HL-60 (cell line): ENCODE data around the gene ACAD10.
A peak's percentile ranks its signal among the peaks of the same experiment; 100 is the strongest.

ENCODE experiments used
- DNase-seq, 2 experiments: peaks; one replicate each; pipeline ENCODE4 v3.0.0-alpha.2; 2010 to 2020; ENCODE audit warnings: low read depth in 1 of 2, low spot score in 1 of 2
- H3K27ac ChIP-seq: fragments of 250-450 bp; sonication (Bioruptor Pico); replicated peaks from 2 replicates; pipeline ENCODE4 v1.5.1; 2020; ENCODE audit warnings: mild to moderate bottlenecking, moderate library complexity
- H3K27me3 ChIP-seq: fragments of 250-450 bp; sonication (Bioruptor Pico); 2 replicates; pipeline ENCODE4 v1.5.1; 2021; ENCODE audit warnings: mild to moderate bottlenecking, moderate library complexity; ENCODE audit not compliant: insufficient read depth, poor library complexity, severe bottlenecking
- H3K4me3 ChIP-seq: replicated peaks from 2 replicates; pipeline ENCODE4 v1.5.1; 2011; ENCODE audit warnings: mild to moderate bottlenecking, control low read depth, low read length; ENCODE audit not compliant: insufficient read depth
- GABPA ChIP-seq: IDR thresholded peaks from 2 replicates; pipeline ENCODE4 v1.6.1; 2012; ENCODE audit warnings: low read depth
- POLR2AphosphoS5 ChIP-seq: IDR thresholded peaks from 2 replicates; pipeline ENCODE4 v1.6.1; 2012; ENCODE audit warnings: low read depth
- SPI1 ChIP-seq: IDR thresholded peaks from 2 replicates; pipeline ENCODE4 v1.6.1; 2012; ENCODE audit warnings: low read depth, mild to moderate bottlenecking, borderline replicate concordance
- TF ChIP-seq, protein P1 (sequence below): IDR thresholded peaks from 2 replicates; pipeline ENCODE4 v1.6.1; 2012; ENCODE audit warnings: low read depth; ENCODE audit not compliant: insufficient replicate concordance
- TF ChIP-seq, protein P2 (sequence below): IDR thresholded peaks from one replicate; pipeline ENCODE4 v1.5.1; 2011; ENCODE audit warnings: low read length, control low read depth, inconsistent platforms; ENCODE audit not compliant: insufficient read depth

Gene ACAD10

DNA sequence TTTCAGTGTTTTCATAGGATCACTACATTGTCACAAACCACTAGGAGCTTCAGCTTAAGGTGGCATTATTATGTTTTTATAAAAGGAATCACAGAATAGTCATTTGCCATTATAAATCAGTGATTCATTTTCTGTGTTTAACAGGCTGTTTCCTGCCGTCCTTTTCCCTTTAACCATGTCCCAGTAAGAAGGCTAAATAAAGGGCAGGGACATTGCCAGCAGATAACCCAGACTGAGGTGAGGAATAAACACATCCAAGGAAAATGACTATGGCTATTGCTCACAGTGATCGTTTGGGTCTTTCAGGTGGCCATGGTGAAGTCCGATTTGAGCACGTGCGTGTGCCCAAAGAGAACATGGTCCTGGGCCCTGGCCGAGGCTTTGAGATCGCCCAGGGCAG lies 63.0 kb downstream of the ACAD10 start:
- Histone ChIP-seq H3K27me3 (no peaks in the 10 kb centered on the region), H3K4me3 (no peak overlapping the region), H3K27ac (no peak overlapping the region)
- DNase-seq, result no peak
- TF ChIP-seq, protein P1, sequence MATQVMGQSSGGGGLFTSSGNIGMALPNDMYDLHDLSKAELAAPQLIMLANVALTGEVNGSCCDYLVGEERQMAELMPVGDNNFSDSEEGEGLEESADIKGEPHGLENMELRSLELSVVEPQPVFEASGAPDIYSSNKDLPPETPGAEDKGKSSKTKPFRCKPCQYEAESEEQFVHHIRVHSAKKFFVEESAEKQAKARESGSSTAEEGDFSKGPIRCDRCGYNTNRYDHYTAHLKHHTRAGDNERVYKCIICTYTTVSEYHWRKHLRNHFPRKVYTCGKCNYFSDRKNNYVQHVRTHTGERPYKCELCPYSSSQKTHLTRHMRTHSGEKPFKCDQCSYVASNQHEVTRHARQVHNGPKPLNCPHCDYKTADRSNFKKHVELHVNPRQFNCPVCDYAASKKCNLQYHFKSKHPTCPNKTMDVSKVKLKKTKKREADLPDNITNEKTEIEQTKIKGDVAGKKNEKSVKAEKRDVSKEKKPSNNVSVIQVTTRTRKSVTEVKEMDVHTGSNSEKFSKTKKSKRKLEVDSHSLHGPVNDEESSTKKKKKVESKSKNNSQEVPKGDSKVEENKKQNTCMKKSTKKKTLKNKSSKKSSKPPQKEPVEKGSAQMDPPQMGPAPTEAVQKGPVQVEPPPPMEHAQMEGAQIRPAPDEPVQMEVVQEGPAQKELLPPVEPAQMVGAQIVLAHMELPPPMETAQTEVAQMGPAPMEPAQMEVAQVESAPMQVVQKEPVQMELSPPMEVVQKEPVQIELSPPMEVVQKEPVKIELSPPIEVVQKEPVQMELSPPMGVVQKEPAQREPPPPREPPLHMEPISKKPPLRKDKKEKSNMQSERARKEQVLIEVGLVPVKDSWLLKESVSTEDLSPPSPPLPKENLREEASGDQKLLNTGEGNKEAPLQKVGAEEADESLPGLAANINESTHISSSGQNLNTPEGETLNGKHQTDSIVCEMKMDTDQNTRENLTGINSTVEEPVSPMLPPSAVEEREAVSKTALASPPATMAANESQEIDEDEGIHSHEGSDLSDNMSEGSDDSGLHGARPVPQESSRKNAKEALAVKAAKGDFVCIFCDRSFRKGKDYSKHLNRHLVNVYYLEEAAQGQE, result no peak
- TF ChIP-seq SPI1, result no peak
- no peak for TF ChIP-seq GABPA
- no peak for TF ChIP-seq POLR2AphosphoS5
- TF ChIP-seq, protein P2, sequence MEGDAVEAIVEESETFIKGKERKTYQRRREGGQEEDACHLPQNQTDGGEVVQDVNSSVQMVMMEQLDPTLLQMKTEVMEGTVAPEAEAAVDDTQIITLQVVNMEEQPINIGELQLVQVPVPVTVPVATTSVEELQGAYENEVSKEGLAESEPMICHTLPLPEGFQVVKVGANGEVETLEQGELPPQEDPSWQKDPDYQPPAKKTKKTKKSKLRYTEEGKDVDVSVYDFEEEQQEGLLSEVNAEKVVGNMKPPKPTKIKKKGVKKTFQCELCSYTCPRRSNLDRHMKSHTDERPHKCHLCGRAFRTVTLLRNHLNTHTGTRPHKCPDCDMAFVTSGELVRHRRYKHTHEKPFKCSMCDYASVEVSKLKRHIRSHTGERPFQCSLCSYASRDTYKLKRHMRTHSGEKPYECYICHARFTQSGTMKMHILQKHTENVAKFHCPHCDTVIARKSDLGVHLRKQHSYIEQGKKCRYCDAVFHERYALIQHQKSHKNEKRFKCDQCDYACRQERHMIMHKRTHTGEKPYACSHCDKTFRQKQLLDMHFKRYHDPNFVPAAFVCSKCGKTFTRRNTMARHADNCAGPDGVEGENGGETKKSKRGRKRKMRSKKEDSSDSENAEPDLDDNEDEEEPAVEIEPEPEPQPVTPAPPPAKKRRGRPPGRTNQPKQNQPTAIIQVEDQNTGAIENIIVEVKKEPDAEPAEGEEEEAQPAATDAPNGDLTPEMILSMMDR, result no peak

DNA sequence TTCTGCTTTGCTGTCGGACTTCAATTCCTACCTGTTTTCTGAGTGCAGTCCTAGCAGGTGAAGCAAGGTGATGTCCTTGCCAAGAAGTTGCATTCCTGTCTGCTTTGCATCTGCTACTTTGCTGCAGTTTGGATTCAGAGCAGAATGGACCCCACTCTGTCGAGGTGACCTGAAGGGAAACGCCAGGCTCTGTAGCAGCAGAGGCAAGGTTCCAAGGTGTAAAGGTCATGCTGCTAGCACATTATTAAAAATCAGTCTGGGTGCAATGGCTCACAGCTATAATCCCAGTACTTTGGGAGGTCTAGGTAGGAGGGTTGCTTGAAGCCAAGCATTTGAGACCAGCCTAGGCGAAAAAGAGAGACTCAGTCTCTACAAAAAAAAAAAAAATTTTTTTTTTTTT lies 63.5 kb downstream of the ACAD10 start:
- H3K27me3 ChIP-seq, result no peaks in the 10 kb centered on the region
- H3K4me3 ChIP-seq, result no peak overlapping the region
- H3K27ac ChIP-seq, result no peak overlapping the region
- TF ChIP-seq, protein P1, result no peak
- DNase-seq, result no peak

DNA sequence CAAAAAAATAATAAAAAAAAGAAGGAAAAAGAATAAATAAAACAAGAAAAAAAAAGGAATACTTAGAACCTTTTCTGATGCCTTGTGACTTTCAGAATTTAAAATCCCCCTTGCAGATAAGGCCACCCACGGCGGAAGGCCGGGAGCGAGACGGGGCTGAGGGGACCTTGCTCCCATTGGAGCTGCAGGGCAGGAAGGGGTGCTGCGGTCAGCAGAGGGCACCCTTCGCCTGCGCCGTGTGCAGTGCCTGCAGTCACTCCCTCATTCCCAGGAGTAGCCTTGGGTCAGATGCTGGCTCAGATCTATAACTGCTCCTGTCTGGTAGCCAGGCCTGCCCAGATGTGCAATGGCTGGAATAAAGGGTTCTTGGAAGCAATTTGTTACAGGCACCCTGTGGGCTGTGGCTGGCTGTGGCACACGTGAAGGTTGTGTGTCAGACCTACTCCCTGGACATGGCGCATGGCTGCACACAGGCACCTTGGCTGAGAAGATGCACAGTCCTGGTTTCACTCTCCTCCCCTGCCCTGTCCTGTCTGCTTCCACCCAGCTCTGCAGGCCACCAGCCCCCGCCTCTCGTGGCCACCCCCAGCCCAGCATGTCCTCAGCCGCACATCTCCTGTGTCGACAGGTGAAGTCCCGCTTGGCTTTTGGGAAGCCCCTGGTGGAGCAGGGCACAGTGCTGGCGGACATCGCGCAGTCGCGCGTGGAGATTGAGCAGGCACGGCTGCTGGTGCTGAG lies 67.5 kb downstream of the ACAD10 start:
- TF ChIP-seq, protein P2, result peak; percentile 37
- no peak for TF ChIP-seq GABPA
- Histone ChIP-seq H3K4me3 (no peak overlapping the region), H3K27ac (no peak overlapping the region), H3K27me3 (no peaks in the 10 kb centered on the region)
- DNase-seq, result peak; percentile 32 to 47

DNA sequence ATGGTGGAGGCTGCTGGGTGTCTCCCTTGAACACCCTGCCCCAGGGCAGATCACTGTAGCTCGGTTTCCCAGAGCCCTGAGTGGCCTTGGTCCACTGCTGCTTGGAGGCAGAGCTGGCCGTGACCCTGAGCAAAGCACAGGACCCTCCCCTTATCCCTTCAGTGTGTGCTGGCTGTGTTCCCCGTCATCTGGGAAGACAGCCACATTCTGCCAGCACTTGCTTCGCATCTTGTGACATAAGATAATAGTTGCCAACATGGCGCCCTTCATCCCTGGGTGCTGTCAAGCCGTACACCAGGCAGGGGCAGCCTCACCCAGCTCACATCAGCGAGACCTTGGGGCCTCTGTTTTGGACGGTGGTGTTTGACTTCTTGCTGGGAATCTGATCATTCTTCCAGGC lies 68.8 kb downstream of the ACAD10 start:
- H3K27ac ChIP-seq, result no peak overlapping the region
- no peak overlapping the region for H3K4me3 ChIP-seq
- no peak for DNase-seq
- H3K27me3 ChIP-seq, result no peaks in the 10 kb centered on the region
- TF ChIP-seq, protein P2, result no peak
- TF ChIP-seq POLR2AphosphoS5 (no peak), GABPA (no peak), SPI1 (no peak)
- TF ChIP-seq, protein P1, result no peak
